GM15510 (cell line): ENCODE measurements around the gene HSD17B12.

Experiments used
- POLR2A ChIP-seq: IDR thresholded peaks from 3 replicates; pipeline ENCODE4 v1.6.1; 2011; ENCODE audit warnings: borderline replicate concordance; ENCODE audit not compliant: insufficient read length; ENCODE audit errors: extremely low read depth

The HSD17B12 gene

DNA sequence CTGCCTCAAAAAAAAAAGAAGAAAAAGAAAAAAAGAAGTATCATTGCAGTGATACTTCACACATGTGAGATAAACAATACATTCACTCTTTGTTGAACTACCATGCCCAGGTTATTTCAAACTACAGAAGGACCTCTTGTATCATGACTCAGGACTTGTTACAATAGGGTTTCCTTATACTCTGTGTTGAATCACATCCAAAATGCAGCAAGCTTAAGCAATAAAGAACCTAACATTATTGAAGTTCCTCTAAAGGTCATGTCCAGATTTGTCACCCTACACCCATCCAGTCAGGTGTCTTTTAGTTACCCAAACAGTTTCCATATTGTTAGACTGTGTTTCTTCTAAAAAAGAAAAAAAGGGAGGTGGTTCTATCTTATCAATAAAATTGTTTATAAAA is 173.2 kb downstream of the HSD17B12 start:
- no peak for TF ChIP-seq POLR2A

DNA sequence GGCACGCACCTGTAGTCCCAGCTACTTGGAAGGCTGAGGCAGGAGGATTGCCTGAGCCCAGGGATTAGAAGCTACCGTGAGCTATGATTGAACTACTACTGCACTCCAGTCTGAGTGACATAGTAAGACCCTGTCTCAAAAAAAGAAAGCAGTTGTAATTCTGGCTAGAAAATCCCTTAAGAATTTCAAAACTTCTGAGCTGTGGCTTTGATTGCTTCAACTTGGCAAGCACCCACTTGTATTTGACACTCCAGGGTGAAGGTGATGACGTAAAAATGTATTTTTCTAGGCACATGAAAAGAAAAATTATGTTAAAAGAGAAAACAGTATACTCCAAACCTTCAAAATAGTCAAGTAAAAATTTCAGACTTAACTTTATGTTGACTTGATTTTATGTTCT is 176.5 kb downstream of the HSD17B12 start:
- TF ChIP-seq POLR2A, result no peak

DNA sequence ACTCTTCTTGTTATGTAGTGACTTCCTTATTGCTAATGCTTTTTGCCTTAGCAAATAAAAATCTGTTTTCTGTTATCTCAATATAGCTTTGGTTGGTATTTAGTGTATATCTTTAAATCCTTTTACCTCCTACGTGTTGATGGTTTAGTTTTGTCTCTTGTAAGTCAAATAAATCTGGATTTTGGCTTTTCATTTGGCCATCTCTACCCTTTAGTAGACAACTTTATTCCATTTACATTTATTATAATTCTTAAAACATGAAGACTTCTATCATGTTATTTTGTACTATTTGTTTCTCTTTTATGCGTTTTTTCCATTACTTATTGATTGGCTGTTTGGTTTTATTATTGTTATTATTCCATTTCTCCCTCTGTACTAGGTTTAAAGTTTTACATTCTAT is 180.6 kb downstream of the HSD17B12 start:
- TF ChIP-seq POLR2A, result no peak

DNA sequence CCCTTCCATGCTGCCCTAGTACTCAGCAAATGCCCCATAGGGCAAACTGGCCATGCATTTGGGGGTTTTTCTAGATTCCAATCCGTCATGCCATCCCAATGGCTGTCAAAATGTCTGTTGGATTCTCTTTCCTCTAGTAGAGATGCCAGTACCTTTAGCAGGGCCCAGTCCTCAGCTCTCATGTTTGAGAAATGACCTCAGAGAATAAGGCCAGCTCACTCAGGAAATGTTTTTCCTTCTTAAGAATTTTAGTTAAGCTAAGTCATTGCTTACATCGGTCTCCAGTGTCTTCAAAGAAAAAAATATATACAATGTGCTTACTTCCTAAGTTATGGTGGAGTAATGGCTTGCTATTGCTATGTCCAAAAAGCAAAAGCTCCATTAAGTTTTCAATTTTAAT is 186.0 kb downstream of the HSD17B12 start:
- no peak for TF ChIP-seq POLR2A

DNA sequence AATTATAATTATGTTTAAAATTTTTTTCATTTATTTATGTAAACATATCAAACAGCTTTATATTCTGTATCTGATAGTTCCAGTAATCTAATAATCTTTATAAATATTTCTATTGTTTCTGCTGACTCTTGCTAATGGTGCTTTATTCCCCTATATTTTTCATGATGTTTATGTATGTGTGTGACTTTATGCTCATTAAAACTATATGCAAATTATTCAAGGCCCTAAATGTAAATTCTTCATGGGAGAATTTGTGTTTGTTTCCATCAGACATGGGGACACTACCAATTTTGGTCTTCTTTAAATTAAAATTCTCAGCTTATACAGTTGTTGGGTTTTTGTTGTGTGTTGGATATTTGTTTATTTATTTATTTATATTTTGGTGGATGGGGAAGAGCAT is 186.4 kb downstream of the HSD17B12 start:
- no peak for TF ChIP-seq POLR2A

DNA sequence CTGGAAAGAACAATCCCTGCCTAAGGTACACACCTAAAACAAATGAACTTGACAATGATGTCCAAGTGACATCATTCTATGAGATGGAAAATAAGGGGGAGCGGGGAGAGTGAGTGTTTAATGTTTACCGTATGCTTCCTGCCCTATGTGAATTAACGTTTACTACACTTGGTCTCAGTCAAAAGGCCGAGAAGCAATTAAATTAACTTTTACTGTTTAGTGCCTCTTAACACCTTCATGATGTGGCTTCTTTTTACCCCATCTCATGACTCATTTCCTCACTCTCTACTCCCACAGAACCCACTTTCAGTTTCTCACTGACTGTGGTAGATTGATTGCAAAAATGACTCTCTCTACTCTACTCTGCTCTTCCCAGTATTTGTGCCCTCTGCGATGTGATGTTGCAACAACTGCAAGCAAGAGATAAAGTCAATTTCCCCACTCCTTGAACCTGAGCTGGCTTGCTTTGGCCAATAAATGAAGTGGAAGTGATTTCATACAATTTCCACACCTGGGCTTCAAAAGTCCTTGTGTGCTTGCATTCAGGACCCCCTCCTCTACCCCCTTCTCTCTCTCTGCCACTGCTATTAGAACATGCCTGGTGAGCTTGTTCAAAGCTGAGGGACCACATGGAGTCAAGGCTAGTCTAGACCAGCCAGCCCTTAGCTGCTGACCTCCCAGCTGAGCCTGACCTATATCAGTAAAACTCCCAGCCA is 188.5 kb downstream of the HSD17B12 start:
- TF ChIP-seq POLR2A, result no peak

DNA sequence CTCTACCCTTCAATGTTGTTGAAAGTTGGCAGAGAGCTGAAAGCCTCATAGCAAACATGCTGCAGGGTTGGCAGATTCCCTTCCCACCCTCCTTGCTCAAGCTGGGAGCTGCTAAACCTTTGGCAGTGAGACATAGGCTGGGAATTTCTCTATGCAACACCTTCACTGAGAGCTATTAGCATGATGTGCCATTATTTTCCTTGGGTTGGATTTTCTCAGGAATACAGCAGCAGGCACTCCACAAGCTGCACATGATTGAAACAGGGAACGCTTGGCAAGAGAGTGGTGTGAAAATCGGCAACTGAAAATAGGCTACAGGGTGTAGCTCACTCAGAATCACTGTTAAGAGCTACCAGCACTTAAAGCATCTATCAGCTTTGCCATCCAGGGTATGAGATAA is 190.5 kb downstream of the HSD17B12 start:
- no peak for TF ChIP-seq POLR2A

DNA sequence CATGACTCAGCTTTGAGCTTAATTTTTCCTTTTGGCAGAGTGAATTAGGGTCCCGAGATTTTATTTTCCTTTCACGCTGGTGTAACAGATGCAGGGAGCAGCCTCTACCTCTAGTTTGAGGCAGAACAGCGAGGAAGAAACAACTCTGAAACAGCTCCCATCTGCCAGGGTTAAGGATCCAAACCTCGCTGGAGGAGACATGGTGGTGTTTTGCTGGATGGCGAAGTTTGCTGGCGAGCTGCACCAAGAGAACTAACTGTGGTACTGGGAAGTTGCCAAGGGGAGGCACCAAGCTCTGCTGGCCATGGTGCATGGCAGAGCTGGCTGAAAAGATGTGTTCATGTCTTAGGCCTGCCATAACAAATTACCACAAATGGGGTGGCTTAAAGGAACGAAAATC is 192.5 kb downstream of the HSD17B12 start:
- TF ChIP-seq POLR2A, result no peak

DNA sequence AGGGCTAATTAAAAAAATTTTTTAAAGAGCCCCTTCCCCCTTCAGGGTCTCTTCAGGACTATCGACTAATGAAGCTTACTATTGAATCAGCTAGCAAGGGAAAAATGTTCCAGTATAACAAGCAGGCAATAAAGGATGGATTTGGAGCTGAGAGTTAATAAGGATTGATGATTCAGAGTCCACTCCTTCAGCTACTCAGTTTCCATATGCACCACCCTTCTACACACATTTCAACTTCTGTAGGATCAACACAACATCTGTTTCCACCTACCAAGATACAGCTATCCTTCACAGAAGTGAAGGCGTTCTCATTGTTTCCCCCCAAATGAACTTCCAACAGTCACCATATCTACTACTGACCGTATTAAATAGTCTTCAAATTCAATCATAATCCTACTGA is 193.5 kb downstream of the HSD17B12 start:
- no peak for TF ChIP-seq POLR2A

DNA sequence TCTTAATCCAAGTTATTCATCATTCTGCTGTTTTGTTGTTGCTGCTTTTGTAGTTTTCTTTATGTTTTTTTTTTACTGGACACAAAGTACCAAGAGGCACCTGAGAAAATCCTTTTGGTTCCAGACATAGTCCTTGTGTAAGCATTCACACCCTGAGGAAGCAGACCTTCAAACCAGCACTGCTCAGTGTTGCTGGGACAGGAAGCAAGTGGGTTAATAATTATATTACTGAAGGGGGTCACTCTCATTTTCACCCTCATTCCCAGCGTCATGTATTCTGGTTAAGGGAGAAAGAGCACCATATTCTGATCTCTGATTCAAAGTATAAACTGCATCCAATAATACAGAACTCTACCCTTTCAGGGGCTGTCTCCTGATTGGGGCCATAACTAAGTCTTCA is 194.2 kb downstream of the HSD17B12 start:
- TF ChIP-seq POLR2A, result no peak

DNA sequence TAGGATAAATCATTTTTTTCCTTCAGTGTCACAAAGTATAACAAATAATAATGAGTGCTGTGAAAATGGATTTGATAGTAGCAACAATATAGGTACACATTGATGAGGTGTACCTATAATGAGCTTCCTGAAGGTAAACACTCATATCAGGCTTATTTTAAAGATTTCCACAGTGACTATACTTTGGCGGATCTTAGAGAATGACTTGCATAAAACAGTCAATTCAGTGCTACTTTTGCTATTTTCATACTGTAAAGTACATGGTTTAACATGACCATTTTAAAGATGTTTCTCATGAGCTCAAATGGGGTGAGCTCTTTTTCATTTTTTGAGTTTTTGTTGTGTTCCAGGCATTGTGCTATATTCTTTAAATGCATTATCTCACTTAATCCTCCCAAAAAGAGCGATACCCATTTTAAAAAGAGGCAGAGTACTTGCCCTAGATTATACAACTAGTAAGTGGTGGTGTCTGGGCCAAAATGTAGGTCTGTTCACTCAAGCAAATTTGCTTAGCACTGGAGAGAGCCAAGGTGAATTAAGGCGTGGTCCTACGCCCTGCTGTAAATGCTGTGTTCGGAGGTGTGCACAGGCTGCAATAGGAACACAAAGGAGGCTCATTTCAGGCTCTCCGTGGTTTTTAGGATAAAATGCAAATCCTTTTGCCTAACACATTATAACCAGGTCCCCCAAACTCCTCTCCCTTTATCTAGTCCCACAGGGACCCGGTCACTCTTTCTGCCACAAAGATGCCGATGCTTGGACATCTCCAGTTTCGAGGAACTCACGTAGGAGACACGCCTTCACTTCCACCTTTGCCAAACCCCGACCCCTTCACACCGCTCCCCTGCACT is 199.5 kb downstream of the HSD17B12 start:
- no peak for TF ChIP-seq POLR2A

DNA sequence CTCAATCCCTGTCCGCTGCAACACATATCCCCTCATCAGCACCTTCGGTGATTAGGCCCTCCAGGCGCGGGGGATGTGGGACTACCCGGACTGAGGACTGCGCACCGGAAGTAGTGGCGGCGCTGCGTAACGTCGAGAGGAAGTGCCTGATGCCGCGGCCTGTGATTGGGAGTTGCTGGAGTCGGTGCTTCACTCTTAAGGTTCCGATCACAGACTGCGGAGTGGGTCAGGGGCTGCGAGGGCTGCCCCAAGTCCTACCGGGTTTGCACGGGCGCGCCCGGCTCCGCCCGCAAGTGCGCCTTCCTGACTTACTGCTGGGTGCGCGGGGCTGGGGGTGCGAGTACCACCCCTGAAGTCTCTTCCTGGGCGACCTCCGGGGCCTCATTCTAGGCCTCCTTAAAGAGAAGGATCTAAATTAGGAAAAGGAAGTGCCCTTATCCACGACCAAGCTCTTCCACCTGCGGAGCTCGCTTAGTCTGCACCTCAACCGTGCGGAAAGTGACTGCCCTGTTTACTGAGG is 200.2 kb downstream of the HSD17B12 start, which contains the start of gene ALKBH3:
Gene ALKBH3, plus strand, starts transcription at position 192 of the 520 bp plus-strand sequence. CDS start 1,822 bp downstream, outside the sequence.
- peak; percentile 59 for TF ChIP-seq POLR2A

DNA sequence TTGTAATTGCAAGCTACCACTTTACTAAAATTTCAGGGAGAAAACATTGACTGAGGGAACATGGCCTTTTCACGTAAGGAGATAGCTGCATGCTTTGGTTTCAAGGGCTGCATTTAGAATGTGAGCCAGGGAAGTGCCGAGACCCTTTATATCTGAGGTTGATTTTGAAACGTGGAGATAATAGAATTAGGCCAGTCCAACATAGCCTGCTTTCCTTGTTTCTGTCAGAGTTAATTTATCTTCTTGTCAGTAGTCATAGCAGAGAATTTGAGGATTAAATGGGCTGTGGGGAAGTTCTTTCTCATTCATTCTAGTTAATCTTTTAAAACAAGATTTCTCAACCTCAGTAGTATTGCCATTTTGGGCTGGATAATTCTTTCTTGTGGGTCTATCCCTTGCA is 212.3 kb downstream of the HSD17B12 start:
- TF ChIP-seq POLR2A, result no peak

DNA sequence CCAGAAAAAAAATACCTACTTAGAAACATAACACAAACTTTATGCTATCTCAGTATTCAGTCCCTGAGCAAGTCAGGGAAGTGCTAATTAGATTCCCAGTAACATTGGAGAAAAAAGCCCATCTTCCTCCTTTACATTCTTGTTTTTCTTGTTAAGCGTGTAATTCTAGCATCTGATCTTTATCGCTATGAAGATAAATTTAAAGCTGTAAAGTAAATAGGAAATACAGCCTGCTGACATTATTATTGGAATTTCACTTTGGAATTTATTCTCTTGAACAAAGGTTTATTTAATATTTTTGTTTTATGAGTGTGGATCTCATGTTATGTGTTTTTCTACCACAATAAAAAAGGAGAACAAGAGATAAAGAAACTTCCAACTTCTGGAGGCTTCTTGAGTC is 214.0 kb downstream of the HSD17B12 start:
- no peak for TF ChIP-seq POLR2A

DNA sequence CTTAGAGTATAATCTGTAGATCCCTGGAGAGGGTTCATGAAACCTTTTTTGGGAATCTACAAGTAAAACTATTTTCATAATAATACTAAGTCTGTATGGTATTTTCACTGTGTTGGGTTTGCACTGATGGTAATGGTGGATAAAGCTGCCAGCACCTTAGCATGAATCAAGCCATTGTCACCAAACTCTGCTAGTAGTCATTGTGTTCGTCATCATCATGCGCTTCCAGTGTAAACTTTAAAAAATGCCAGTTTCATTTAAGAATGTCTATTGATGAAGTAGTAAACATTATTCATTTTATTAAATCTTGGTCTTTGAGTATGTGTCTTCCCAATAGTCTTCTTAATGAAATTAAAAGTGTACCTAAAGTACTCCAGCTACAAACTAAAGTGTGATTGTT is 215.1 kb downstream of the HSD17B12 start:
- no peak for TF ChIP-seq POLR2A
